ENCODE measurements around the gene QRFP.

DNA sequence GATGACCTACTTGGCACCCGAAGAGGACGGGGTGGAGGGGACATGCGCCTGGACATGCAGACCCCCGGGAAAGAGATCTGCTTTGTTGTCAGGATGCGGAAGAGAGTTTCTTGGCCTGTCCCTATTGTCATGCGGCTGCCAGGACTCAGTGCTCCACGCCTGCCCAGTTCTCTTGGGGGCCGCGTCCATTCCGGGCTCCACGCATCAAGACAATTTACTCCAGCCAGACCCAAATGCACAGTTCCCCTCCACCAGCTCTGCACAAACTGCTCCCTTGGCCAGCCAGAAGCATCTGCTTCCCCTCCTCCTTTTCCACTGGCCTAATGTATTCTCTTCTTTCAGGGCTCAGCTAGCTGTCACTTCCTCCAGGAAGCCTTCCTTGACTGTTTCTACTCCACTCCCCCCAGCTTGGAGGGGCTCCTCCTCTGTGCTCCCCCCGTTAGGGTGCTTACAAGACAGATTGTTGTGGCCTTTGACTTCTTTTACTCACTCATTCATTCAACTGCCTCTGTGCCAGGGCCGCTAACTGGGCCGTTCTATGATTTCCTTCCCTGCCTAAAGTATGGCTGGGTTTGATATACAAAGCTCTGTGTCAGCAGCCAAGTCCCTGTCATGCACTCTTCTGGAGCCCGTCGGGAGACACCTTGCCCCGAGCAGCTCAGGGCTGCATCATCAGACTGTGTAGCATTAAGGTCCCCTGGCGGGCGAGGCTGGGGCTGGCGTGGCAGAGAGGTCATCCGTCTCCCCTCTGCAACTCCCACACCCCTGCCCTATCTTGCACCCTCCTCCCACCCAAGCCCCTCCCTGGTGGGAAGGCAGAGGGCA is 35.9 kb upstream of the QRFP start:
- TF ChIP-seq, protein P1, sequence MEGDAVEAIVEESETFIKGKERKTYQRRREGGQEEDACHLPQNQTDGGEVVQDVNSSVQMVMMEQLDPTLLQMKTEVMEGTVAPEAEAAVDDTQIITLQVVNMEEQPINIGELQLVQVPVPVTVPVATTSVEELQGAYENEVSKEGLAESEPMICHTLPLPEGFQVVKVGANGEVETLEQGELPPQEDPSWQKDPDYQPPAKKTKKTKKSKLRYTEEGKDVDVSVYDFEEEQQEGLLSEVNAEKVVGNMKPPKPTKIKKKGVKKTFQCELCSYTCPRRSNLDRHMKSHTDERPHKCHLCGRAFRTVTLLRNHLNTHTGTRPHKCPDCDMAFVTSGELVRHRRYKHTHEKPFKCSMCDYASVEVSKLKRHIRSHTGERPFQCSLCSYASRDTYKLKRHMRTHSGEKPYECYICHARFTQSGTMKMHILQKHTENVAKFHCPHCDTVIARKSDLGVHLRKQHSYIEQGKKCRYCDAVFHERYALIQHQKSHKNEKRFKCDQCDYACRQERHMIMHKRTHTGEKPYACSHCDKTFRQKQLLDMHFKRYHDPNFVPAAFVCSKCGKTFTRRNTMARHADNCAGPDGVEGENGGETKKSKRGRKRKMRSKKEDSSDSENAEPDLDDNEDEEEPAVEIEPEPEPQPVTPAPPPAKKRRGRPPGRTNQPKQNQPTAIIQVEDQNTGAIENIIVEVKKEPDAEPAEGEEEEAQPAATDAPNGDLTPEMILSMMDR (IDR thresholded peaks at IDR 0.05; ENCODE audit: control extremely low read depth in 1 of 3, insufficient read depth in 1 of 3, low read depth in 1 of 3, low read length in 3 of 3), result peak in 2 of 3 experiments; percentile 11 to 13; a peak in 2 of 4 replicates
- no peak for TF ChIP-seq POLR2AphosphoS5 (IDR thresholded peaks at IDR 0.05; ENCODE audit: low read depth, low read length)

All from H1 (cell line).